Duodenal mucosa (tissue), 2 donors: ENCODE data around the gene CDS2.

Experiments
- H3K27ac ChIP-seq: one replicate; pipeline ENCODE4 v1.7.0; 2013; ENCODE audit warnings: low read depth, low read length
- H3K27me3 ChIP-seq, 2 donors: one replicate each; pipeline ENCODE4 v1.7.0; 2013; ENCODE audit warnings: low read length in 2 of 2, control low read depth in 1 of 2; ENCODE audit not compliant: insufficient read depth in 2 of 2, control insufficient read depth in 1 of 2
- H3K36me3 ChIP-seq, 2 donors: one replicate each; pipeline ENCODE4 v1.7.0; 2013; ENCODE audit warnings: low read length in 2 of 2, control low read depth in 1 of 2; ENCODE audit not compliant: insufficient read depth in 2 of 2, control insufficient read depth in 1 of 2
- H3K4me1 ChIP-seq, 2 donors: one replicate each; pipeline ENCODE4 v1.7.0; 2013; ENCODE audit warnings: low read length in 2 of 2, control low read depth in 1 of 2; ENCODE audit not compliant: insufficient read depth in 2 of 2, control insufficient read depth in 1 of 2
- H3K4me3 ChIP-seq, 2 donors: one replicate each; pipeline ENCODE4 v1.7.0; 2013; ENCODE audit warnings: low read length in 2 of 2, low read depth in 1 of 2
- H3K9ac ChIP-seq, 2 donors: one replicate each; pipeline ENCODE4 v1.7.0; 2013; ENCODE audit warnings: low read length in 2 of 2, low read depth in 1 of 2
- H3K9me3 ChIP-seq, 2 donors: one replicate each; pipeline ENCODE4 v1.7.0; 2013; ENCODE audit warnings: low read length in 2 of 2, control low read depth in 1 of 2; ENCODE audit not compliant: control insufficient read depth in 1 of 2

Gene CDS2

DNA sequence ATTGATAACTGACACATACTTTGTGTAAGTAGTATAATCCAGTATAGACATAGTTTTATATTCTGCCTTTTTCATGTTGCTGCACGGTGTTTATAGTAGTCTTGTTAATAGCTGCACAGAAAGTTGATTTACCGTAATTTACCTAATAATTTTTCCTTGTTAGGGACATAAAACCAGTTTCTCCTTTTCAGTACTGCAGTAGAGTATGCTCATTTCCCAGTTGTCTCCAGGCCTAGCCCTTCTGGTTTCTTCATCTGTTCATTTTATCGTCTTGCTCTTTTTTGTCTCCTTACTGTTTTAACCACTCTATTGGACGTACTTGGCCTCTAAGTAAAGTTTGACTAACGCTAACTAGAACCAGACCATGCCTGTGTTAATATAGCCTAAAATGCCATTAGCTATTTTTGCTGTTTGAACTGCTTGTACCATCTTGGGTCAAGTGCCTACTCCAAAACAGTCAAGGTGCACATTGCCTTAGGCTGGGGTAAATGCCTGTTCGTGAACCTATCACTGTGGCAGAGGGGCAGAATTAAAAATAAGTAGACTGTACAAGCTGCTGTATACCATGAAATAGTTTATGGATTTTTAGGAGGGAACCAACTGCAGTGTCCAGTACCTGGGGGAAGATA is 34.8 kb downstream of the CDS2 start:
- H3K4me3 ChIP-seq = no peak overlapping the region
- no peak overlapping the region for H3K9ac ChIP-seq
- no peaks in the 10 kb centered on the region for H3K36me3 ChIP-seq
- no peaks in the 10 kb centered on the region for H3K9me3 ChIP-seq
- no peaks in the 10 kb centered on the region for H3K4me1 ChIP-seq
- H3K27me3 ChIP-seq = no peaks in the 10 kb centered on the region
- H3K27ac ChIP-seq = no peak overlapping the region

GRCh38 chr20:5164645-5165625 is 38.1 kb downstream of the CDS2 start:
- H3K36me3 ChIP-seq = no peaks in the 10 kb centered on the region
- H3K27me3 ChIP-seq = no peaks in the 10 kb centered on the region
- H3K4me1 ChIP-seq = peaks cover 13% of the 10 kb centered on the region in 2 donors
- no peak overlapping the region for H3K4me3 ChIP-seq
- H3K9ac ChIP-seq = no peak overlapping the region
- no peak overlapping the region for H3K27ac ChIP-seq
- H3K9me3 ChIP-seq = no peaks in the 10 kb centered on the region

DNA sequence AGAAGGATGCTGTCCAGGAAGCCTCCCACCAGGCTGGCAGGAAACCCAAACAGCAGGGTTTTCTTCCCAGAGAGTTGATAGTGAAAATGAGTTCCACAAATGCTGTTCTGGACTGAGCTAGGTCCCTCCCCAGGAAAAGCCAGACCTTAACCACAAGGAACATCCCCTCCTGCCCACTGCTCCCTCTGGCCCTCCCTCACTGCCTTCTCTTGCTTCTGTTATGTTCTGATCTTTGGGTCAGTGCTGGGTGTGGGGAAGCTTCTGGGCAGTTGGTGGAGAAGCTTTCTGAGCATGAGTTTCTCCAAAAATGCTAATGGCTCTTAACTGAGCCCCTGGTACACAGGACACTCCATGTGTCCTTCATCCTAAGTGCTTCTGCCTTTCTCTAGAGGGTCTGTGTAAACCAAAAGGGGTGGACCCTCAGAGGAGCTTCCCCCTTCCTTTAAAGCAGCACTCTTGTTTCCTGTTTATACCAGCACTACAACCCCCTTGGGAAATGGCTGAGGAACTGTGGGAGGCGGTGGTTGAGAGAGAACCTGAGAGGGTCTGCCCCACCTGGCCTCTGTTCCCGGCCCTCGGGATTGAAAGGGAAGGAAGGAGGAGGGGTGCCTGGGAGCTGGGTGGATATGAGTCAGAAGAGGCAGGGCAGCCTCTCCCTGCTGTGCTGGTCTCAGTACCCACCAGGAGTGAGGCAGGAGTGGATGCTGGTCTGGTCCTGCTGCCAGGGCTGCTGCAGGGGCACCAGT is 42.0 kb downstream of the CDS2 start:
- Histone ChIP-seq H3K9me3 (no peaks in the 10 kb centered on the region), H3K27me3 (no peaks in the 10 kb centered on the region), H3K4me1 (peaks cover 16 to 26% of the 10 kb centered on the region in 2 donors), H3K36me3 (peaks cover 0 to 3% of the 10 kb centered on the region in 2 donors), H3K4me3 (no peak overlapping the region), H3K9ac (no peak overlapping the region), H3K27ac (no peak overlapping the region)

- Histone ChIP-seq H3K4me3 (no peak overlapping the region), H3K9ac (no peak overlapping the region), H3K9me3 (no peaks in the 10 kb centered on the region), H3K27ac (no peak overlapping the region), H3K27me3 (no peaks in the 10 kb centered on the region), H3K4me1 (peaks cover 16 to 27% of the 10 kb centered on the region in 2 donors), H3K36me3 (peaks cover 3 to 4% of the 10 kb centered on the region in 2 donors)
These were observed 43.5 kb downstream of the CDS2 start for GRCh38 chr20:5170341-5170740.

- no peak overlapping the region for H3K4me3 ChIP-seq
- H3K9me3 ChIP-seq = no peaks in the 10 kb centered on the region
- peak overlapping the region in 1 of 2 donors; percentile 10 for H3K9ac ChIP-seq
- H3K27ac ChIP-seq = no peak overlapping the region
- H3K27me3 ChIP-seq = no peaks in the 10 kb centered on the region
- H3K36me3 ChIP-seq = peaks cover 3 to 4% of the 10 kb centered on the region in 2 donors
- H3K4me1 ChIP-seq = peaks cover 16 to 27% of the 10 kb centered on the region in 2 donors
These were observed 44.4 kb downstream of the CDS2 start for GRCh38 chr20:5171064-5171789.

- Histone ChIP-seq H3K9me3 (no peaks in the 10 kb centered on the region), H3K36me3 (peaks cover 3 to 4% of the 10 kb centered on the region in 2 donors), H3K9ac (peak overlapping the region in 1 of 2 donors; percentile 10), H3K4me3 (no peak overlapping the region), H3K27ac (no peak overlapping the region), H3K4me1 (peaks cover 16 to 27% of the 10 kb centered on the region in 2 donors), H3K27me3 (no peaks in the 10 kb centered on the region)
These were observed 45.0 kb downstream of the CDS2 start for GRCh38 chr20:5171790-5172164.

DNA sequence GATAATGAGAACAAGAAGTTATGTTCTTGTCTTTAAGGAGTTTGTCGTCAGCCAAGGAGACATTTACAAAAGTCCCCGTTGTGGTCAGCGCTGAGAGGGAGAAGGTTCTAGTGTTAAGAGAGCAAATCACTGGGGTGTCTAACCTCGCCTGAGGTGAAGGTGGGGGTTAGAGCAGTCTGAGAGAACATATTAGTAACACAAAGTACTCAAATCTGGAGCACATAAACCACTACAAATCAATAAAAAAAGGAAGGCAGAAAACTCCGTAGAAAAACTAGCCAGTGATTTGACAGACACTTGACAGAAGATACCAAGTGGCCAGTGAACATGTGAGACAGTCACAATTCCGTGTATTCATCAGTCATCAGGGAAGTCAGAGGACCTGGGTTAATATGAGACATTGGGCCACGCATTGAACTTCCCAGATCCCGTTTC is 45.4 kb downstream of the CDS2 start:
- H3K4me1 ChIP-seq = peaks cover 16 to 27% of the 10 kb centered on the region in 2 donors
- H3K9ac ChIP-seq = no peak overlapping the region
- H3K27ac ChIP-seq = no peak overlapping the region
- H3K36me3 ChIP-seq = peaks cover 3 to 4% of the 10 kb centered on the region in 2 donors
- no peaks in the 10 kb centered on the region for H3K9me3 ChIP-seq
- H3K27me3 ChIP-seq = no peaks in the 10 kb centered on the region
- no peak overlapping the region for H3K4me3 ChIP-seq

DNA sequence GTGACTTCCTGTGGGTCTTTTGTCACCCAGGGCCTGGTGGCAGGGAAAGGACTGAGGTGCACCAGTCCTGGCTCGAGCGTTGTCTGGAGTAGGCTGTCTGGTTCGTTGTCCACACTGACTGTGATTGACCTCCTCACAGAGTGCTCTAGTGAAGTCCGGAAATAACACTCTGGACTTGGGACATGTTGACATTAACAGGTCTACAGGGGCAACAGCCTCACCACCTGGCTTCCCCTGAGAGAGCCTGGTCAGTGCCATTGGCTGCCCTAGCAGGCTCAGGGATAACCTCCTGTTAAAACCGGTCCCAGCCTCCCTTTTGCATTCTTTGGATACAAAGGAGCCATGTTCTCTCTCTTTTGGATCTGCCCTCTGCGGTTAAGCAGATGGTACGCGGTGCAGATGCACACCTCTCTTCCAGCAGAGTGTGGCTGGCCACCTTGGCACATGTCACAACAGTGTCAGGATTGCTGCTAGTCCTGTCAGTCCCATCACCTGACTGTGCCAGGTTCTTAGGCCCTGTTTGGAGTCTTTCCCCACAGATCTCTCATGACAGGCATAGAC is 46.2 kb downstream of the CDS2 start:
- Histone ChIP-seq H3K4me1 (peaks cover 16 to 27% of the 10 kb centered on the region in 2 donors), H3K27me3 (no peaks in the 10 kb centered on the region), H3K36me3 (peaks cover 3 to 11% of the 10 kb centered on the region in 2 donors), H3K9ac (no peak overlapping the region), H3K4me3 (no peak overlapping the region), H3K27ac (no peak overlapping the region), H3K9me3 (no peaks in the 10 kb centered on the region)

GRCh38 chr20:5173751-5174150 is 46.9 kb downstream of the CDS2 start:
- no peaks in the 10 kb centered on the region for H3K27me3 ChIP-seq
- peaks cover 11 to 23% of the 10 kb centered on the region in 2 donors for H3K4me1 ChIP-seq
- H3K27ac ChIP-seq = no peak overlapping the region
- H3K4me3 ChIP-seq = no peak overlapping the region
- peaks cover 3 to 18% of the 10 kb centered on the region in 2 donors for H3K36me3 ChIP-seq
- H3K9me3 ChIP-seq = no peaks in the 10 kb centered on the region
- H3K9ac ChIP-seq = no peak overlapping the region
